Immature natural killer cell (primary cell): Measurements from ENCODE around the gene PBX1. TPM values are rescaled to one million over a fixed set of nuclear protein-coding genes. Genes with fewer than 3 reads are reported as not detected.
"Not testable (repeated sequence)": the region's sequence is repeated elsewhere in the genome, so short reads cannot be mapped to it uniquely, and the experiment has no call there.

Experiments used
- DNase-seq, 3 donors: peaks; one replicate each; pipeline ENCODE4 v3.0.0; 2022; ENCODE audit warnings: mixed read lengths in 1 of 3
- H3K27ac Mint-ChIP-seq, 6 donors: one replicate each; pipeline ENCODE4 v1.8.0; 2020; ENCODE audit warnings: mixed read lengths in 6 of 6, mild to moderate bottlenecking in 5 of 6, inconsistent platforms in 4 of 6, moderate library complexity in 3 of 6
- H3K27me3 Mint-ChIP-seq, 3 donors: one replicate each; pipeline ENCODE4 v1.8.0; 2020 to 2021; ENCODE audit warnings: low read depth in 3 of 3, mild to moderate bottlenecking in 3 of 3, mixed read lengths in 3 of 3, moderate library complexity in 3 of 3, inconsistent platforms in 1 of 3
- H3K36me3 Mint-ChIP-seq, 3 donors: one replicate each; pipeline ENCODE4 v1.8.0; 2020; ENCODE audit warnings: mixed read lengths in 3 of 3, inconsistent platforms in 2 of 3, mild to moderate bottlenecking in 2 of 3
- H3K4me1 Mint-ChIP-seq, 2 donors: one replicate each; pipeline ENCODE4 v1.8.0; 2020; ENCODE audit warnings: inconsistent platforms in 2 of 2, mild to moderate bottlenecking in 2 of 2, mixed read lengths in 2 of 2, moderate library complexity in 1 of 2
- H3K4me3 Mint-ChIP-seq, 5 donors: one replicate each; pipeline ENCODE4 v1.8.0; 2020; ENCODE audit warnings: mild to moderate bottlenecking in 5 of 5, mixed read lengths in 5 of 5, inconsistent platforms in 3 of 5, moderate library complexity in 3 of 5
- H3K9me3 Mint-ChIP-seq, 6 donors: one replicate each; pipeline ENCODE4 v1.8.0; 2020; ENCODE audit warnings: mild to moderate bottlenecking in 6 of 6, mixed read lengths in 6 of 6, inconsistent platforms in 4 of 6, moderate library complexity in 3 of 6
- polyA plus RNA-seq, 3 donors: library from polyadenylated mRNA; unstranded; fragments of 300-500 nt; fragmentation: Illumina TruSeq; gene quantifications; one replicate each; pipeline ENCODE4 v1.2.3, GENCODE V29; 2021

PBX1 gene
- polyA plus RNA-seq, 3 donors from 2014 or later: 0.40 to 0.72 TPM; not detected in 1

DNA sequence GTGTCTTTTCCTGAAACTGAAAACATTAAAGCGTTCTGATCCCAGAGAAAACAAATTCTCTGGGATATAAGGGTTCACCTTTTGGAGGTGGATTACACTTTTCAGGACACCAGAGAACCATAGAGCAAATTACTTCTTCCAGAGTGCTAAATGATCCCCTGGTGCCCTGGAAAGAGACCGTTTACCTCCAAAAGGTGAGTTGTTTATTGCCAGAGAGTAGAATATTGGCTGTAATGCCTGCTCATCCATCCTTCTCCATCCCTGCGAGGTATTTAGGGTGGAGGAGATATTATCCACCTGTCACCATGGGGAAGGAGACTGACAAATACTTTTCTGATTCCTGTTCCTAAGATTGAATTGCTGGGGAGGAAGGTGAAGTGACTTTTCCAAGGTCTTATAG lies 30.4 kb downstream of the PBX1 start:
- Mint-ChIP-seq H3K27me3 (peaks cover 8 to 18% (median 9%) of the 10 kb centered on the region in 3 donors), H3K27ac (no peak overlapping the region), H3K36me3 (no peaks in the 10 kb centered on the region), H3K4me1 (no peaks in the 10 kb centered on the region), H3K9me3 (no peaks in the 10 kb centered on the region), H3K4me3 (no peak overlapping the region)
- no peak for DNase-seq

DNA sequence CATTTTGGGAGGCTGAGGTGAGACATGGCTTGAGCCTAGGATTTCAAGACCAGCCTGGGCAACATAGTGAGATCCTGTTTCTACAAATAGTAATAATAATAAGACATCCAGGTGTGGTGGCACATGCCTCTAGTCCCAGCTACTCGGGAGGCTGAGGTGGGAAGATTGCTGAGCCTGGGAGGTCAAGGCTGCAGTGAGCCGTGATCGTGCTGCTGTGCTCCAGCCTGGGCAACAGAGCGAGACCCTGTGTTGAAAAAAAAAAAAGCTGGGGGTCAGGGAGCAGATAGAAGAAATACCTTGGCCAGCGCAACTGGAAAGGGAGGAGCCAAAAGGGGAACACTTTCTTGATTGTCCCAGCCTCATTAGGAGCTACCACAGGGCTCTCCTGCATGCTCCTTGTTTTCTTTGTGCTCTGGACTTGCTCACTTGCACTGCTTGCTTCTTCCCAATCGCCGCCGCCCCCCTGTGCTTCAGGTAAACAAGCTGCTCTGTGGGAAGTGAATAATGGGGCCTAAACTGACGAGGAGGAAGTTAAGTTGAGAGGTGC lies 31.1 kb downstream of the PBX1 start:
- no peak for DNase-seq
- Mint-ChIP-seq H3K4me3 (no peak overlapping the region), H3K4me1 (no peaks in the 10 kb centered on the region), H3K27me3 (peaks cover 8 to 18% (median 8%) of the 10 kb centered on the region in 3 donors), H3K27ac (no peak overlapping the region), H3K36me3 (no peaks in the 10 kb centered on the region), H3K9me3 (no peaks in the 10 kb centered on the region)

DNA sequence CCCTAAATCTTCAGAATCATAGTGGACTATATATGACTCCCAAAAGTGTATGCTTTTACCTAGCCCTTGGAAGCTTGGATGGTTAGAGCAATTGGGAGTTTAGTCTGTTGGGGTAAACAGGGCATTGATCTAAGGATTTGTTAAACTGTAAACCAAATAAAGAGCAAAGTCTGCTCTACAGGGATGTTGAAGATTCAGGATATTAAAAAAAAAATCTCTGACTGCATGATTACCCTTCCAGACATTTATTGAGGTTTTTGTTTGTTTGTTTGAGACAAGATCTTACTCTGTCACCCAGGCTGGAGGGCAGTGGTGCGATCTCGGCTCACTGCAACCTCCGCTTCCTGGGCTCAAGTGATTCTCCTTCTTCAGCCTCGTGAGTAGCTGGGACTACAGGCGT lies 31.6 kb downstream of the PBX1 start:
- Mint-ChIP-seq H3K9me3 (no peaks in the 10 kb centered on the region), H3K27me3 (peaks cover 8 to 18% (median 8%) of the 10 kb centered on the region in 3 donors), H3K4me1 (no peaks in the 10 kb centered on the region), H3K27ac (no peak overlapping the region), H3K4me3 (no peak overlapping the region), H3K36me3 (no peaks in the 10 kb centered on the region)
- no peak for DNase-seq

DNA sequence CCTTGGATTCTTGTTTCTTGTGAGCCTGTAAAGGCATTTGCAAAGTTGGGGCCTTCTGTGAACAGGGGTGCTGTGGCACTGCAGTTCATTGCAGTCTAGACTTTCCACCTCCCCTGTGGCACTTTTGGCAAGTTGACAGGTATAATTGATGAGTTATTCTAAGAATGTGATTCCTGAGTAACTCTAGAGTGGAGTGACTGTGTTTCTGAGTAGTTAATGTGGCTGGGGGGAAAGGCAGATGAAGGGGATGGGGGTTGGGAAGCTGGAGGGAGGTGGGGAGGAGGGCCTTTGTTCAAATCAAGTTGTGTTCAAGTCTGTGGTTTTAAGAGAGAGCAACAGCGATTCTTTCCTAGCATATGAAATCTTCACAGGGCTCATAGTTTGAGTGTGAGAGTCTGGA lies 32.9 kb downstream of the PBX1 start:
- no peaks in the 10 kb centered on the region for H3K36me3 Mint-ChIP-seq
- no peaks in the 10 kb centered on the region for H3K9me3 Mint-ChIP-seq
- H3K27me3 Mint-ChIP-seq: peaks cover 8 to 15% (median 8%) of the 10 kb centered on the region in 3 donors
- no peak for DNase-seq
- no peak overlapping the region for H3K27ac Mint-ChIP-seq
- no peak overlapping the region for H3K4me3 Mint-ChIP-seq
- H3K4me1 Mint-ChIP-seq: no peaks in the 10 kb centered on the region

DNA sequence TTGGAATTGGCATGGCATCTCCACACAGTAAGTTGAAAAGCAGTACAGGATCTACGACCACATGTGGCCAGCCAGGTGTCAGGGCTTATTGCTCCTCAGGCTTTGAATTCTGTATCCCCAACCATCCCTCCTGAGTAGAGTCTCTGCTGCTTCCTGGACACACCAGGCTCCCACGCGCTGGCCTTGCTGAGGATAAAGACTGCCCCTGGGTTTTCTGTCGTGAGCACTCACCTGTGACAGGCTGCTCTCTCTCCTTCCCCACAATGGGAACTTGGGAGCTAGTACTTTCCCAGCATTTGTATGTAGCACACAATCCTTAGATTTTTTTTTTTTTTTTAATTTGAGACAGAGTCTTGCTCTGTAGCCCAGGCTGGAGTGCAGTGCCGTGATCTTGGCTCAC lies 33.6 kb downstream of the PBX1 start:
- Mint-ChIP-seq H3K9me3 (no peaks in the 10 kb centered on the region), H3K4me1 (no peaks in the 10 kb centered on the region), H3K27me3 (peaks cover 8 to 15% (median 8%) of the 10 kb centered on the region in 3 donors), H3K4me3 (no peak overlapping the region), H3K36me3 (no peaks in the 10 kb centered on the region), H3K27ac (no peak overlapping the region)
- DNase-seq: no peak

DNA sequence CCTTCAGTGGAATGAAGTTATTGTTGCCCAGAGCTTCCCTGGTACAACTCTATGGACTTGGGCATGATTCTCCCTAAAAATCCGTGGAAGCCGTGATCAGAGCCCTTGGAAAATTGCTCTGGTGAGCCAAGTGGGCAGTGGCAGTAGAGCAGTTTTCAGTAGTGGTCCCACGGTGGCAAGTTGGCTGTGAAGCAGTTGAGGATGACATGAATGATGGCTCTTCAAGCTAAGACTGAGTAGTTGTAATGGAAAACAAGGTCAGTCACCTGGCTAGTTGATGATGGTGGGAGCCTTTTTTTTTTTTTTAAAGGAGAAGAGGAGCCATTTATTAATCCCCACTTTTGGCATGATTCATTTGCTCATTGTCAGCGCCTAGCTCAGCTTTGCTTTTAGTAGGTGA lies 36.2 kb downstream of the PBX1 start:
- H3K27me3 Mint-ChIP-seq: peaks cover 0 to 9% (median 3%) of the 10 kb centered on the region in 3 donors
- H3K4me1 Mint-ChIP-seq: no peaks in the 10 kb centered on the region
- no peak overlapping the region for H3K27ac Mint-ChIP-seq
- H3K4me3 Mint-ChIP-seq: no peak overlapping the region
- H3K36me3 Mint-ChIP-seq: no peaks in the 10 kb centered on the region
- no peaks in the 10 kb centered on the region for H3K9me3 Mint-ChIP-seq
- no peak for DNase-seq

DNA sequence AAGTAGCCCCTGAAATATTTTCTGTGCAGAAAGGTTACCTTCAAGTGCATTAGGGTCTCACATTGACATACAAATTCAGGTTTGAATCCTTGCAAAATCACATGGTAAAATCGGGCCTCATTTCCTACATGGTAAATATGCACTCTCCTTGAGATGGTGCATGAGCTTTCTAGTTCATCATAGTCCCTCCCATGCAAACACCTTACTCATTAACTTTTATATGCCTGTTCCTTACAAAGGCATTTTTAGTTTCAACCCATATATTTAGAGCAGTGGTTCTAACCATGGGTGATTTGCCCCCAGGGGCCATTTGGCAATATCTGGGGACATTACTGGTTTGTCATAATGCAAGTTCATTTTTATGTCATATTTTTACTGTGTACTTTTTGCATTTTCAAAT lies 37.2 kb downstream of the PBX1 start:
- Mint-ChIP-seq H3K4me1 (no peaks in the 10 kb centered on the region), H3K27ac (no peak overlapping the region), H3K27me3 (peaks cover 0 to 2% (median 0%) of the 10 kb centered on the region in 3 donors), H3K36me3 (no peaks in the 10 kb centered on the region), H3K9me3 (no peaks in the 10 kb centered on the region), H3K4me3 (no peak overlapping the region)
- no peak for DNase-seq

DNA sequence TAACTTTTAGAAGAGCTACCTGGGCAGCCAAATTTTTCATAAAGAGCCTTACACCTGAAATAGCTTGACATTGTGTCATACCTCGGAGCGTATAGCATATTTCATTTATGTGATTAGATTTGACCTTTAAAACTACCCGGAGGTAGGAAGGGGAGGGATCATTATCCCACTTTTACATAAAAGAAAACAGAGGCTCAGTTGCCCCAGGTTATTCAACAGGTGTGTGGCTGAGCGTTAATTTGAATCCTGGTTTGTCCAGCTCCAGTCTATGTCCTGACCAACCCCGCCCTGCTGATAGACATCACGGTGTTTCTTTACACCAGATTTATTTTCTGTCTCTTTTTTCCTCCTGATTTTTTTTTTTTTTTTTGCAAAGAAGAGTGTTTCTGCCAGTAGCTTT lies 39.7 kb downstream of the PBX1 start:
- H3K36me3 Mint-ChIP-seq: no peaks in the 10 kb centered on the region
- no peaks in the 10 kb centered on the region for H3K4me1 Mint-ChIP-seq
- no peak overlapping the region for H3K4me3 Mint-ChIP-seq
- H3K9me3 Mint-ChIP-seq: no peaks in the 10 kb centered on the region
- H3K27me3 Mint-ChIP-seq: no peaks in the 10 kb centered on the region
- no peak for DNase-seq
- no peak overlapping the region for H3K27ac Mint-ChIP-seq

DNA sequence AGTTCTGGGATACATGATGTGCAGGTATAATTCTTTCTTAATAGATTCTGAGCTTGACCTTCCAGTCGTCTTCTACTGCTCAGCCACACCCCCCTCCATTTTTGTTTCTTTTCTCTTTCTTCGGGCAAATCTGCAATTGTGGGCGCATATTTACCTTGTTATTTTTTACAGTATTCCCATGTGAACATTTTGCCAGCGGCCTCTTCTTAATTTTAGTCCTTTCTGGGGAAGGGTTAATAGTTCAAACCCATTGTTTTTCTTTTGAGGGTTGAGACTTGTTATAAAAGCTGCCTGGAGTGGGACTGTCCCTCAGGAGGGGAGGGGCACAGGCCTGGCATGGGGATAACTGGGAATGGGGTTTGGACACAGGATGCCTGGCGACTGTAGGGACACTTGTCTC lies 40.3 kb downstream of the PBX1 start:
- no peaks in the 10 kb centered on the region for H3K9me3 Mint-ChIP-seq
- no peak overlapping the region for H3K4me3 Mint-ChIP-seq
- no peaks in the 10 kb centered on the region for H3K27me3 Mint-ChIP-seq
- H3K27ac Mint-ChIP-seq: no peak overlapping the region
- no peak for DNase-seq
- no peaks in the 10 kb centered on the region for H3K4me1 Mint-ChIP-seq
- no peaks in the 10 kb centered on the region for H3K36me3 Mint-ChIP-seq

DNA sequence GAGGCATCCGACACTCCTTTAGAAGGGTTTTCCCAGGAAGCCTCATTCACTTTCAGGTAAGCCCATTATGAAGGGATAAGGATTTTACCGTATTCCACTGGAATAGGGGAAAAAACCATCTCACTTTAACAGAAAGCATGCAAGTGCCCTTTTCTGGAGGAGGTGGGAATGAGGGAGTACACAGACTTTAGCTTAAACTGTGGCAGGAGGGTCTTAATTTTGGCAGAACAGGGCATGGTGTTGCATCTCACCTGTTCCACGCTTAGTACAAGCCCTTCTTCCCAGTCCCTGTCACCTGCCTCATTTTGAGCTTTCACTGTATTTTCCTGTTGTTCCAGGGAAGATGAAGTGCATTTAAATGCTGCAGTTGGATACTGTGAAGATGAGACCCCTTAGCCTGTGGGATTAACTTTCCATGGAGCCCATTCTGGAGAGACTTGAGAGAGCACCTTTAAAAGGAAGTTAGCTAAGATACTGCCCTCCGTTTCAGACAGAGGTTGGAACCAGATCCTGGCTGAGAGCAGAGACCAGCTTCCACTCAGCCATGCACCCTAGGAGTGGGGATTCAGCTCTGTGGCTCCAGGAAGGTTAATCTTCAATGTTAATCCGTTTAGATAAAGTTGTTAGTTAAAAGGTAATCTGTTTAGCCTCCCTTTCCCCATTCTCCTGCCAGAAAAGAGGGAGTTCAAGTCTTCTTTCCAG lies 42.6 kb downstream of the PBX1 start:
- no peaks in the 10 kb centered on the region for H3K9me3 Mint-ChIP-seq
- H3K27ac Mint-ChIP-seq: no peak overlapping the region
- no peaks in the 10 kb centered on the region for H3K36me3 Mint-ChIP-seq
- no peaks in the 10 kb centered on the region for H3K4me1 Mint-ChIP-seq
- no peak overlapping the region for H3K4me3 Mint-ChIP-seq
- DNase-seq: no peak
- H3K27me3 Mint-ChIP-seq: peaks cover 0 to 2% (median 0%) of the 10 kb centered on the region in 3 donors

DNA sequence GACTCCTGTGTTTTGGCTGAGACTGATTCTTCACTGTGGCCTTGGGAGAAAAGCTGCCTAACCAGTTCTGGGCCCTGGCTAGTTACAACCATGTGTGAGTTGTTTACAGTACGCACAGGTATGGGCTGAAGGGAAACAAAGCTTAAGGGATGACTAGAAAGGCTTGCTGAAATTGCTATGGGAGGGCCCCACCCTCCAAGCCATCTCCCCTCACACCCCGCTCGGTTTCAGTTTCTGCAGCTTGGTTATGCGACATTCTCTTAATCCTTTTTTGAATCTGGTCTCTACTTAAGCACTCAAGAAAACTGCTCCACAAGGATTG lies 43.1 kb downstream of the PBX1 start:
- H3K27ac Mint-ChIP-seq: no peak overlapping the region
- no peaks in the 10 kb centered on the region for H3K4me1 Mint-ChIP-seq
- no peaks in the 10 kb centered on the region for H3K9me3 Mint-ChIP-seq
- H3K27me3 Mint-ChIP-seq: peaks cover 0 to 2% (median 0%) of the 10 kb centered on the region in 3 donors
- H3K4me3 Mint-ChIP-seq: no peak overlapping the region
- H3K36me3 Mint-ChIP-seq: no peaks in the 10 kb centered on the region
- DNase-seq: no peak

DNA sequence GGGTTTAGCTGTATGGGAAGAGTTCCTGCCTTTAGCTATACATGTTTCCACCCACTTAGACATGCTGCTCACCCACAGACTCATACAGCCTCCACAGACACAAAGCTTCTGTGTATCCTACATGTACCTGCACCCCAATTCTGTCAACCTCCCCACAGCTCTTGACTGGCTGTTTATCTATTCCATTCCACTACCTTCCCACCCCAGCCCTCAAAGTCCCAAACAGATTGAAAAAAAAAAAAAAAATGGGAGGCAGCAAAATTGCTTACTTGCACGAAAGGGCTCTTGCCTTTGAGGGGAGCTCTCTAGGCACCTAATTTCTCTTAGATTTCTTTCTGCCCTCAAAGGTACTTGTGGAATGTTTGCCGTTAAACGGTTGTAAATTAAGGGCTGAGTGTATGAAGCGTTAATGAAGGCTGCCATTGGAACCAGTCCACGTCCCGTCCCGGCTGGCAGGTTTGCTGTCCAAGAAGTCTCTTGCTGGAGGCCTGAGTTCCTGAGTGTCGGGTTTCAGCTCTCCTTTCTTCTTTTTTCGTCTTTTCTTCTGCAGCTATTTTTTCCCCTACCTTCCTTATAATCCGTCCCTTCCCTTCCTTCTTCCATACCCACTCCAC lies 43.6 kb downstream of the PBX1 start:
- no peak overlapping the region for H3K4me3 Mint-ChIP-seq
- DNase-seq: no peak
- peaks cover 0 to 2% (median 2%) of the 10 kb centered on the region in 3 donors for H3K27me3 Mint-ChIP-seq
- H3K36me3 Mint-ChIP-seq: no peaks in the 10 kb centered on the region
- H3K27ac Mint-ChIP-seq: no peak overlapping the region
- no peaks in the 10 kb centered on the region for H3K4me1 Mint-ChIP-seq
- no peaks in the 10 kb centered on the region for H3K9me3 Mint-ChIP-seq

DNA sequence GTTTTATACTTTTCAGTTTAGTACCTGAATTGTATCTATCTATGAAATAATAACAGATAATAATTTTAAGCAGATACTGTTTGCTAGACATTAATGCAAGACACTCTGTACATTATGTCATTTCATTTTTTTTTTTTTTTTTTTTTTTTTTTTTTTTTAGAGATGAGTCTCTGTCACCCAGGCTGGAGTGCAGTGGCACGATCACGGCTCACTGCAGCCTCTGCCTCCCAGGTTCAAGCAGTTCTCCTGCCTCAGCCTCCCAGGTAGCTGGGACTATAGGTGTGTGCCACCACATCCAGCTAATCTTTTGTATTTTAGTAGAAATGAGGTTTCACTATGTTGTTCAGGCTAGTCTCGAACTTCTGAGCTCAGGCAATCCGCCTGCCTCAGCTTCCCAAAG lies 44.8 kb downstream of the PBX1 start:
- H3K4me3 Mint-ChIP-seq, H3K36me3 Mint-ChIP-seq, H3K4me1 Mint-ChIP-seq, H3K27ac Mint-ChIP-seq, DNase-seq, H3K27me3 Mint-ChIP-seq, H3K9me3 Mint-ChIP-seq: not testable (repeated sequence)

DNA sequence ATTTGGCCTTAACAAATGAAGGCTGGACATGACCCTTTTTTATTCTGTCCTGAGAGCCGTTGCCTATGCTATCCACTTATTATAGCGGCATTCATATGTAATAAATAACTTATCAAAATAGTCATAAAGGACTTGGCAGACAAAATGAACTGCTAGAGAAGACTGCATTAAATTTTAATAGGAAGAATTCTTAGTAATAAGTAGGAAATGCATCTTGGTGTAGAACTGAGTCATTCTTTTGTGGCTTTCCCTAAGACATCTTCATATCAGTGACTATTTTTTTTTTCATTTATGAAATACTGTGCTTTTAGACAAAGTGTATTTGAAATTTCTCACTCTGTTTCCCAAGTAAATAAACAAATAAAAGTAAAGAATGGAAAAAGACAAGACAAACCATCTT lies 45.6 kb downstream of the PBX1 start:
- Mint-ChIP-seq H3K9me3 (no peaks in the 10 kb centered on the region), H3K27me3 (peaks cover 0 to 3% (median 2%) of the 10 kb centered on the region in 3 donors), H3K4me1 (no peaks in the 10 kb centered on the region), H3K27ac (no peak overlapping the region), H3K36me3 (no peaks in the 10 kb centered on the region), H3K4me3 (no peak overlapping the region)
- no peak for DNase-seq
